H1 (cell line): ENCODE data around the gene TARS2.

Experiments used
- ATF2 ChIP-seq: IDR thresholded peaks from 2 replicates; pipeline ENCODE4 v1.6.1; 2012; ENCODE audit warnings: low read length, inconsistent platforms
- CTCF ChIP-seq, 3 experiments: IDR thresholded peaks; 1 replicate in 2 of 3; 2 replicates in 1 of 3; pipeline versions ENCODE4 v1.5.1 to v1.6.1; 2011; ENCODE audit warnings: low read length in 3 of 3, mild to moderate bottlenecking in 3 of 3, inconsistent platforms in 2 of 3, low read depth in 1 of 3, moderate library complexity in 1 of 3; ENCODE audit not compliant: insufficient read depth in 1 of 3; ENCODE audit errors: control extremely low read depth in 1 of 3
- EZH2 ChIP-seq: fragments of 200-600 bp; sonication (generic); IDR thresholded peaks from 2 replicates; pipeline ENCODE4 v1.7.1; 2012; ENCODE audit warnings: low read depth, mild to moderate bottlenecking, moderate library complexity, low read length, inconsistent platforms; ENCODE audit not compliant: severe bottlenecking
- MAFK ChIP-seq: IDR thresholded peaks from 2 replicates; pipeline ENCODE4 v1.6.1; 2012; ENCODE audit warnings: low read depth, mild to moderate bottlenecking, improper control_type of control experiment, low read length
- MAX ChIP-seq: IDR thresholded peaks from 2 replicates; pipeline ENCODE4 v1.6.1; 2012; ENCODE audit warnings: inconsistent platforms
- POLR2AphosphoS5 ChIP-seq: IDR thresholded peaks from 2 replicates; pipeline ENCODE4 v1.6.1; 2011; ENCODE audit warnings: low read depth, low read length
- SRF ChIP-seq: IDR thresholded peaks from 2 replicates; pipeline ENCODE4 v1.6.1; 2011; ENCODE audit warnings: mild to moderate bottlenecking, low read depth, low read length, moderate library complexity
- ZNF274 ChIP-seq: IDR thresholded peaks from 2 replicates; pipeline ENCODE4 v1.7.0; 2012; ENCODE audit warnings: low read length, borderline replicate concordance; ENCODE audit errors: extremely low read depth

GRCh38 chr1:150555971-150556865, 69.0 kb downstream of the TARS2 start:
- TF ChIP-seq MAFK (no peak), EZH2 (no peak), POLR2AphosphoS5 (no peak), ZNF274 (no peak), ATF2 (no peak), MAX (no peak), CTCF (IDR thresholded peaks at IDR 0.05; ENCODE audit: control extremely low read depth in 1 of 3, insufficient read depth in 1 of 3, low read depth in 1 of 3, low read length in 3 of 3) (no peak), SRF (no peak)
